Ammon's horn (tissue), 1 donor: ENCODE results near the gene TENM4.
"Not testable (repeated sequence)": the region's sequence is repeated elsewhere in the genome, so short reads cannot be mapped to it uniquely, and the experiment has no call there.

Source experiments
- DNase-seq: peaks from one replicate; pipeline ENCODE4 v3.0.0-alpha.2; 2016; ENCODE audit warnings: low spot score

The TENM4 gene

GRCh38 chr11:78902771-78903507 is 537.9 kb downstream of the TENM4 start:
- DNase-seq, result no peak

DNA sequence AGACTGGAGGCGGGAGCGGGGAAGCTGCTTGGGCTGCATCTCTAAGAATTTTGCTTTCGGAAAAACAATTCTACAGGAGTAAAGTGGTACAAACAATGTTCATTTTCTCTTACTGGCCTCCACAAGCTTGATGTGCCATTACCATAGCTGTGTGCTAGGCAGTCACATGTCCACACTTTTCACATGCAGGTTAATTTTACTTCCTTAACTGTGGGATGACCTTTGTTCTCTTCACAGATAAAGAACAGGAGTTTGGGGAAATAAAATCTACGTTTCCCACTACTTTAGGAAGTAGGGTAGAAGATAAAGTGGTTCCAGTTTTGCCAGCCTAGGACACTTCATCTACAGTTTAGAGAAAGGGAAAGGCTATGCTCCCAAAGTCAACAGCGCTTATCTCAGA is 539.0 kb downstream of the TENM4 start:
- DNase-seq, result no peak

GRCh38 chr11:78898266-78898775 is 542.5 kb downstream of the TENM4 start:
- DNase-seq, result no peak

DNA sequence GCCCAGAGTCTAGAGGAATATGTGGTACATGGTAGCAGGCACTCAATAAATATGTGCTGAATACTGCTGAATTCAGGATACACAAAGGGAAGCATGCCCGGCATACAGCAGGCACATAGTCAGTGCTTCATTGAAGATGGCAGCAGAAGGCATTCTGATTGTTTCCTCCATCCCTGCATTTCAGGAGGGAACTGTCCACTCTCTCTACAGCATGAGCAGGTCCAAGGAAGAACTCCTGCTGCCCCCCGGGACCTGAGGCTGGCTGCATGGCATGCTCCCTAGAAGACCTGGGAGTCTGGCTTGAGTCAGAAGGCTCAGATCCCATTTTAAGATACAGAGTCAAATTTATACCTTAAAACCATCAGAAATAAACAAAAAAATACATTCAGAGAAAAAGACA is 546.8 kb downstream of the TENM4 start:
- no peak for DNase-seq

DNA sequence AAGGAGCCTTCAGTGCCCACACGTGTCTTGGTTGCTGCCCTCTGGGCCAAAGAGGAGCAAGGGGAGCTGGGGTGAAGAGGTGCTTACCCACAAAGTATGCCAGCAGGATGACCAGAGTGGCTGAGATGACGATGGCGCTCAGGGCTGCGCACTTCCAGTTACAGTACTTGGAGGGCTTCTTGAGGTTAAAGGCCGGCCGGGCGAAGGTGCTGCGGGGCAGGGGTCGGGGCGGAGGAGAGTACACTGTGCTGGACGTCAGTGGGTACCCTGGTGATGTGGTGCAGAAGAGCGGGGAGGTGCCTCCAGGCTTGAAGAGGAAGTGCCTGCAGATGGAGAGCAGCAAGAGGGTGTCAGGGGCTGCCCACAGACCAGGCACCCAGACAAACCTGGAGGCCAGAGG is 551.1 kb downstream of the TENM4 start:
- DNase-seq, result no peak

DNA sequence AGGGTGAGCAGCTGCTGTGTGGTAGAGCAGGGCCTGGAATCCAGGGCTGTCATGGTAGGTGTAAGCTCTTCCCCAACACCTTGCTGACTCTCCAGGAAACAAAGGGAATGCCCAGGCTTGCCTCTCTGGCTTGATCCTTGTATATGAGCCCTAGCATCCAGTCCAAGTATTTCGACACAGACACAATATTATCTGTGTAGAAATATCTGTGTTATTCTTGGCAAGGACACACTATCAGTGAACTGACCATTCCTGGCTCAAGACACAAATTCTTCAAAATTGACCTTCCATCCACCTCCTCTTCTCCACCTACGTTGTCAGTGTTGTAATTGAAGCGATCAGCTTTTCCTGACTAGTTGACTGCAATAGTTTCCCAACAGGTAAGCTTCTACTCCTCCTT is 554.2 kb downstream of the TENM4 start:
- no peak for DNase-seq

DNA sequence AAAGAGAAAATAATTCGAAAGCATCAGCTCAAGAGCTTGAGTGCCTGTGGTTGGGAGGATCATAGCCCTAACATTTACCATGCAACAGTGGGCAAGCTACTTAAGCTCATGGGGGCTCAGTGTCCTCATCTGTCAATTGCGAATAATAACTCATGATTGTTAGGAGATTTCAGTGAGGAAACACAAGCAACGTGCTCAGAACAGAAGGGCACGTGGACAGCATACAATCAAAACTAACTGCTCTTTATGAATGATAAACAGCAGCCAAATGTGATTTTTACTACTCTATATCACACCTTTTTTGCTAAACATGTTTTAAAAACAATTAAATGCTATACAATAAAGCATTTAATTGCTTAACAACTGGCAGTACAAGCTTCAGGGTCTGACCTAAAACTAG is 556.1 kb downstream of the TENM4 start:
- DNase-seq, result no peak

DNA sequence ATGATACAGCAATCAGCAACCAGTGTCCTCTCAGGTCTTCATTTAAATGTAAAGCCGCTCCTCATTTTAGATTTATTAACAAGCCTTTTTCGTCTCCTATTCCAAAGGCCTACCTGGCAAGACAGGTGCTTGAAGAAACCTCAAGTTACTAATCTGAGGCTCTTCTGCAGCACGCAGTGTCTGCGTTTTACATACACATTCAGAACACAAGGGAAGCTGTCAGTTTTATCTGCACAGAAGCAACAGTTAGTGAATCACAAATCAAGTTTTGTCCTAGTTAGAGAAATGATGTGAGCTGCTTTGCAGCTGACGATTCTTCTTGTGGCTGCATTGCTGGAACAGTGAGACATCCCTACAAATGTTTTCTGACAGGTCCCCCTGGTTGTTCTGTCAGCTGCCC is 557.3 kb downstream of the TENM4 start:
- no peak for DNase-seq

GRCh38 chr11:78879094-78879980 is 561.5 kb downstream of the TENM4 start:
- DNase-seq, result not testable (repeated sequence)

GRCh38 chr11:78878631-78879030 is 562.2 kb downstream of the TENM4 start:
- DNase-seq, result no peak

DNA sequence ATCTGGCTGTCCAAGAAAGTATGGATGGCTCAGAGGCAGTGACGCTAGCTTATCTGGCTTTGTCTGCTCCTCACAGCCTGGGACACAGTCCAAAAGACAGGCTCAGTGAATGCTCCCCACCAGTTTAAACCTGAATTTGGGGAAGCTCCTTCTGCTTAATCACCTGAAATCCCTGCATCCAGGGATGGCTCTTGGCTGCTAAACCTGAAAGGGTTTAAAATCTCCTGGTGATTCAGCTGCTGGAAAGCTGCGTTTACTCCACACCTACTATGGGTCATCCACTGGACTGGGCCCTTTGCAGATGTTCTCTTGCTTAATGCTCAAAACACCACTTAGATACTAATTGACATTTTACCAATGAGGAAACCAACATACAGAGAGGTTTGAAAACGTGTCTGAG is 564.2 kb downstream of the TENM4 start:
- no peak for DNase-seq

GRCh38 chr11:78870655-78871054 is 570.2 kb downstream of the TENM4 start:
- DNase-seq, result no peak

DNA sequence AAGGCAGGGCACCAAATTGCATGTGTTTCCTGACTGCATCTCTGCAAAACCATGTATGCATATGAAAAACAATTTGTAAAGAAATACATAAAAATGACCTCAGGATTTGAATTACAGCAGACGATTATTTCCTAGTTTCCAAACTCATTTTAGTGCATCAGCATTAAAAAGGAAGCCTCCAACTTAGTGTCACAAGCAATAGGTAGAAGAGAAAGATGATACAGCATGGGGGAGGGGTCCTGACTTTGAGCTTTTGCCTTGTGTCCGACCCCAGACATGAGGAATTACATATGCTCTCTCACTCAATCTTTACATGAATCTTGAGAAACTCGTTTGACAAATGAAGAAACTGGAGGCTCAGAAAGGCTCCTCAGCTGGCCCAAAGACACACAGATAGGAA is 571.5 kb downstream of the TENM4 start:
- DNase-seq, result no peak

DNA sequence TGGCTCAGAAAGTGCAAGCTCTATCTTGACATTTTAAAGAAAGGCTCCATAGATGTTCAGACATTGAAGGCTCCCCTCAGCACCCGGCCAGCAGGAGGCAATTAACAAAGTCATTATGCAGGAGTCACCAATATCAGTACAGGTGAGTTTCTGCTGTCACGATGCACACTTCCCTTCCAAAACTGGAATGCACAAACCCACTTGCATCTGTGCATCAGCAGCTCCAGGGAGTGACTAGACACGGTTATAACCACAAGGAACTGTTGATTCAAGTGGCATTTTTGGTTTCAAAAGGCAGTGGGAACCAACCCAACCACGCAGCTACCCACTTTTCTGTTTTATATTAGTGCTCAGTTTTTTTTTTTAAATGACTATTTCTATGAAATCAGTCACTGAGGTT is 572.3 kb downstream of the TENM4 start:
- DNase-seq, result no peak

DNA sequence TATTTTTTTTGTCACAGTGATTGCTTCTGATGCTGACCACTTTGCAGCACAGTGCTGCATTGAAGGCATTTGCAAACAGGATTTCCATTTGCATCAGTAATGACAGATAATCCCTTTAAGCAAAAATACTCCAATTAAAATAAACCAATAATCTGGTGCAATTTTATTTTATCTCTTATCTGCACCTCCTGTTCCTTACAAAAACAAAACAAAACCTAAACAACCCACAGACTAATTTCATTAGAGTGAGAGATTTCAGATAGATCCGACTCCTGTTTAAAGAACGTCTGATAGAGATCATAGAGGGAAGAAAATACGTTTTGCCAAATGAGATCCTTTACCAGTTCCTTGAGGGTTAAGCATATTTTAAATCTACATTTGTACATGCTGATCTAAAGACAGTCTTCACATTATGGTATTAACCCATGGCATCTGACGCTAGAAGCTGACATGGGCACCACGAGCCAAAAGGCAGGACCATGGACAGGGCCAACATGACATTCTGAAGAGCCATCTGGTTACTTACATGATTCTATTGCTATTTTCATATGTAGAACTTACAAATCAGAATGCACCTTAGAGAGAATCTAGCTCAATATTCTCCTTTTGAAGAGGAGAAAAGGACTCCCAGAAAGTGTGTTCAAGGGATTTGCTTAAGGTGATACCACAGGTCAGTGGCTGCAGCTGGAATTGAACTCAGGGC is 580.0 kb downstream of the TENM4 start:
- no peak for DNase-seq

GRCh38 chr11:78857688-78858087 is 583.1 kb downstream of the TENM4 start:
- DNase-seq, result no peak

- no peak for DNase-seq
These were observed 584.6 kb downstream of the TENM4 start for GRCh38 chr11:78856211-78856610.

- no peak for DNase-seq
These were observed 585.7 kb downstream of the TENM4 start for GRCh38 chr11:78855116-78855515.

GRCh38 chr11:78853521-78853920 is 587.3 kb downstream of the TENM4 start:
- no peak for DNase-seq

DNA sequence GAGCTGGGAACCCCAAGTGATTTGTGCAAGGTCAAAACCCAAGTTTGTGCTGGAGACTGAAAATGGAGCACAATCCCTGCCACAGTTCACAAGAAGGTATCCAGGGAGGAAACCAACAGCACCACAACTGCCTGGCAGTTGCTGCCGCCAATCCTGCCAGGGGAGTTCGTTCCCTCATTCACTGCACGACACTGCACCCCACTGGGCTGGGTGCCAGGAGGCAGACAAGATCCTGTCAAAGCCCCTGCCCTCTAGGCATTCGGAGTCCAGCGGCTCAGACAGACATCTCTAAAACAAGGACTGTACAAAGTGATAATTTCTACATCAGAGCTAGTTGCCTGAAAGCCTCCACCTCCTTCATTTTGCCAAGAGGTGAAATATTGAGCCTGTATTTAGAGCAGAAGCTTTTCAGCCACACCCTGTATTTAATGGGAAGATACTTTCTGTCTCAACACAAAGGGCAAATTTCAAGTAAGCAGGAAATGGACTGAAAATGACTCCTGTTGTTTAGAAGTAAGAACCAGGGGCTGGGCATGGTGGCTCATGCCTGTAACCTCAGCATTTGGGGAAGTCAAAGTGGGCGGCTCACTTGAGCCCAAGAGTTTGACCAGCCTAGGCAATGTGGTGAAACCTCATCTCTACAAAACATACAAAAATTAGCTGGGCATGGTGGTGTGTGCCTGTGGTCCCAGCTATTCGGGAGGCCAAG is 588.8 kb downstream of the TENM4 start:
- DNase-seq, result no peak

GRCh38 chr11:78850078-78850477 is 590.8 kb downstream of the TENM4 start:
- no peak for DNase-seq

DNA sequence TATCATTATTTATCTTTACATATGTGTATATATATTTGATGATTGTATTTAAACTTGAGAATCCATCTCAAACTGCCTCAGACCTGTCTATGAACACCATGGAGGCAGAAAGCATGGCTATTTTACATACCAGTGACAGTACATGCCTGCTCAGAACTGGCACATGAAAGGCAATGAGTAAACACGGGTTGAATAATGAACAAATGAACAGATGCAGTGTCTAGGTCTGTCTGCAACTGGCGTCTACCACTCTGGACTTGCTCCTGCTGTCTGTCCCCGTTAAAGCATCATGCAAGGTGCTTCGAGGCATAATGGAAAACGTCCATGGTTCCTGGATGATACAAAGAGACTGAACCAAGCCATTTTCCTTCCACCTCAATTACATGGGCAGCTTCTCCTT is 594.6 kb downstream of the TENM4 start:
- DNase-seq, result no peak
